IMR-90 (cell line): ENCODE results near the gene CDC42EP2.

Source experiments
- CTCF ChIP-seq: conservative IDR thresholded peaks from 2 replicates; pipeline ENCODE4 v1.5.1; 2012; ENCODE audit warnings: mild to moderate bottlenecking, low read depth, low read length, improper control_type of control experiment
- FOS ChIP-seq: fragments of 150-350 bp; IDR thresholded peaks from 2 replicates; pipeline ENCODE4 v1.6.1; 2016; ENCODE audit warnings: low read depth, low read length

DNA sequence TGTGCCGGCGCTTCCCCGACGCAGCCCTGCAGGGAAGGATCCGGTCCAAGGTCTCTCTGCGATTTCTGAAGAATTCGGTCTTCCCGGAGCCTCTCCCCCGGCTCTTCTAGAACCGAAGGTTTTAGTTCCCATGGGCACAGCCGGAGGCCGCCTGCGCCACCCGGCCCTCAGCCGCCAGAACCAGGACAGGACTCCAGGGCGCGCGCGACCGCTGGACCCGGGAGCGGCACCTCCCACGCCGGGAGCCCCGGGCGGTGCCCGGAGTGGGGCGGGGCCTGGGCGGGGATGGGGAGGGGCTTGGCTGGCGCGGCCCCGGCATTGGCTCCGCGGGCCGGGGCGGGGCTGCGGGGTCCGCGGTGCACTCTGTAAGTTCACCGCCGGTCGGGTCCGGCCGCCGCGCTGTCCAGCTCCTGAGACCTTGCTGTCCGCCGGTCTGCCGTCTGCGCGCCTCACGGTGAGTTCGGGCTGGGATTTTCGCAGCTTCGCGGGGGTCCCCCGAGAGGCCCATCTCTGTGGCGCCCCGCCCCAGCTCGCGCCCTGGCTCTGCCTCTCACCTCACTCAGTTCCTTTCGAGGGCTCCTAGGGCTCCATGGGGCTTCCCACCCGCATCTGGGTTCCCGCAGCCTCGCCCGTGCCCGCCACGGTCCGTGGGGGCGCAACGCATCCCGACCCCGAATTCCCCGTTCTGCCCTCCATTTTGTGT is at the start of gene CDC42EP2:
- no peak for TF ChIP-seq CTCF
- TF ChIP-seq FOS: no peak
